GM12878 (cell line): ENCODE results near the gene SFXN5. TPM values are rescaled to one million over a fixed set of nuclear protein-coding genes. Genes with fewer than 3 reads are reported as not detected.

ENCODE experiments used
- ATAC-seq: fragments of 200-7000 bp; cut with Tn5 transposase; 3 replicates; pipeline ENCODE4 v1.9.1; 2020; ENCODE audit warnings: mild to moderate bottlenecking, moderate library complexity
- BruUV-seq: library from RNA; stranded (reverse); fragments of 400-500 nt; replicated peaks from 2 replicates; lab custom pipeline; 2021; lab: Mats Ljungman, UMichigan
- CTCF ChIA-PET: fragments of 300-600 bp; sonication (Branson Sonifier 250); formaldehyde crosslinking; extraction: SDS; loops from one replicate; lab custom pipeline; 2021; ENCODE audit warnings: inconsistent platforms; lab: Yijun Ruan, JAX
- POLR2A ChIA-PET: fragments of 350-600 bp; formaldehyde crosslinking; extraction: SDS; loops from one replicate; lab custom pipeline; 2021; ENCODE audit warnings: inconsistent platforms; lab: Charles Lee
- RAD21 ChIA-PET: fragments of 300-600 bp; sonication (Branson Sonifier 250); formaldehyde crosslinking; loops from one replicate; lab custom pipeline; 2023; ENCODE audit warnings: antibody characterized with exemption; ENCODE audit not compliant: unreplicated experiment; lab: Charles Lee
- SMC1A ChIA-PET: fragments of 300-600 bp; sonication (Branson Sonifier 250); formaldehyde crosslinking; loops from one replicate; lab custom pipeline; 2023; ENCODE audit not compliant: unreplicated experiment, uncharacterized antibody; lab: Charles Lee
- DNase-seq: peaks from one replicate; pipeline ENCODE4 v3.0.0-alpha.2; 2011; ENCODE audit warnings: low read depth, low spot score
- FAIRE-seq: peaks from 3 replicates; lab custom pipeline; 2011; peaks lifted over from hg19 to GRCh38; lab: Jason Lieb, UNC
- H2AFZ ChIP-seq: 2 replicates; pipeline ENCODE4 v1.6.0; 2011; ENCODE audit warnings: low read depth, low read length, control low read depth; ENCODE audit not compliant: control insufficient read depth
- H3K27ac ChIP-seq: 2 replicates; pipeline ENCODE4 v1.5.1; 2011; ENCODE audit warnings: control low read depth; ENCODE audit not compliant: control insufficient read depth, insufficient read depth
- H3K27me3 ChIP-seq, 2 experiments: replicated peaks in 1 of 2; 2 replicates each; pipeline versions ENCODE4 v1.6.0 to v1.6.1; 2011; ENCODE audit warnings: low read length in 1 of 2; ENCODE audit not compliant: control insufficient read depth in 2 of 2, insufficient read depth in 2 of 2
- H3K36me3 ChIP-seq, 2 experiments: 2 replicates each; pipeline ENCODE4 v1.5.1; 2011; ENCODE audit warnings: low read length in 1 of 2; ENCODE audit not compliant: control insufficient read depth in 2 of 2, insufficient read depth in 2 of 2
- H3K4me1 ChIP-seq: 2 replicates; pipeline ENCODE4 v1.6.1; 2011; ENCODE audit warnings: mild to moderate bottlenecking, low read length, moderate library complexity, mixed read lengths; ENCODE audit not compliant: control insufficient read depth, insufficient read depth
- H3K4me2 ChIP-seq: 2 replicates; pipeline ENCODE4 v1.6.0; 2011; ENCODE audit warnings: control low read depth; ENCODE audit not compliant: control insufficient read depth, insufficient read depth
- H3K4me3 ChIP-seq: fragments of 200-600 bp; sonication (generic); 2 replicates; pipeline ENCODE4 v1.5.1; 2016
- H3K79me2 ChIP-seq: 2 replicates; pipeline ENCODE4 v1.6.0; 2011; ENCODE audit warnings: low read length; ENCODE audit not compliant: control insufficient read depth, insufficient read depth
- H3K9ac ChIP-seq: 2 replicates; pipeline ENCODE4 v1.8.0; 2011; ENCODE audit warnings: low read length, control low read depth, mixed read lengths; ENCODE audit not compliant: control insufficient read depth, insufficient read depth
- H3K9me3 ChIP-seq: replicated peaks from 3 replicates; pipeline ENCODE4 v1.5.1; 2011; ENCODE audit warnings: mild to moderate bottlenecking, low read length; ENCODE audit not compliant: control insufficient read depth, insufficient read depth
- H4K20me1 ChIP-seq: 2 replicates; pipeline ENCODE4 v1.6.0; 2011; ENCODE audit not compliant: control insufficient read depth, insufficient read depth
- EZH2 ChIP-seq: IDR thresholded peaks from 2 replicates; pipeline ENCODE4 v1.6.1; 2012; ENCODE audit warnings: low read depth, mild to moderate bottlenecking, control low read depth, inconsistent platforms, low read length, borderline replicate concordance; ENCODE audit not compliant: control insufficient read depth
- GATAD2B ChIP-seq: fragments of 450-650 bp; conservative IDR thresholded peaks from 2 replicates; pipeline ENCODE4 v1.6.1; 2017; ENCODE audit warnings: low read depth, mild to moderate bottlenecking, moderate library complexity
- KLF5 ChIP-seq: fragments of 450-650 bp; IDR thresholded peaks from 2 replicates; pipeline ENCODE4 v1.6.1; 2014; ENCODE audit warnings: mild to moderate bottlenecking; ENCODE audit not compliant: partially characterized antibody
- NRF1 ChIP-seq: conservative IDR thresholded peaks from 2 replicates; pipeline ENCODE4 v1.6.1; 2011; ENCODE audit warnings: mild to moderate bottlenecking, low read depth, low read length, improper control_type of control experiment
- PAX8 ChIP-seq: fragments of 450-650 bp; IDR thresholded peaks from 2 replicates; pipeline ENCODE4 v1.6.1; 2017; ENCODE audit warnings: mild to moderate bottlenecking, moderate library complexity
- POU2F2 ChIP-seq: IDR thresholded peaks from 3 replicates; pipeline ENCODE4 v1.6.1; 2011; ENCODE audit warnings: low read depth, mild to moderate bottlenecking, low read length, borderline replicate concordance
- RAD21 ChIP-seq: IDR thresholded peaks from 2 replicates; pipeline ENCODE4 v1.6.1; 2011; ENCODE audit warnings: mild to moderate bottlenecking, low read depth, low read length, moderate library complexity; ENCODE audit not compliant: insufficient read depth
- RELA ChIP-seq: fragments of 450-650 bp; IDR thresholded peaks from 2 replicates; pipeline ENCODE4 v1.8.0; 2014; ENCODE audit warnings: borderline replicate concordance; ENCODE audit not compliant: partially characterized antibody
- RUNX3 ChIP-seq: IDR thresholded peaks from 2 replicates; pipeline ENCODE4 v1.6.1; 2012; ENCODE audit warnings: low read length, inconsistent platforms
- SIN3A ChIP-seq: IDR thresholded peaks from 2 replicates; pipeline ENCODE4 v1.6.1; 2012; ENCODE audit warnings: low read depth, low read length, improper control_type of control experiment
- SUPT20H ChIP-seq: IDR thresholded peaks from 2 replicates; pipeline ENCODE4 v1.6.1; 2011; ENCODE audit warnings: low read depth, mild to moderate bottlenecking, low read length, moderate library complexity, borderline replicate concordance; ENCODE audit not compliant: control insufficient read depth
- TBL1XR1 ChIP-seq: IDR thresholded peaks from 2 replicates; pipeline ENCODE4 v1.6.1; 2012; ENCODE audit warnings: low read depth, low read length, improper control_type of control experiment
- ZNF592 ChIP-seq: fragments of 450-650 bp; IDR thresholded peaks from 2 replicates; pipeline ENCODE4 v1.6.1; 2017; ENCODE audit warnings: mild to moderate bottlenecking, moderate library complexity
- WGBS: methylation state at CpG from one replicate; pipeline ENCODE4 v1.1.6; 2016; ENCODE audit warnings: low lambda C conversion rate; ENCODE audit not compliant: insufficient replicate concordance, insufficient coverage; ENCODE audit errors: missing lambda C conversion rate; 5-methylcytosine and 5-hydroxymethylcytosine counted together
- in situ Hi-C: fragments of 300-500 bp; cut with MboI; formaldehyde crosslinking; loops from 9 replicates; pipeline ENCODE4 v1.14.3; 2018; ENCODE audit warnings: mixed read lengths
- intact Hi-C: fragments of 100-400 bp; cut with micrococcal nuclease; formaldehyde crosslinking; loops from one replicate; pipeline ENCODE4 v1.14.2; 2022; ENCODE audit not compliant: unreplicated experiment
- polyA plus RNA-seq, 11 experiments: library from polyadenylated mRNA; depleted of rRNA in 4 of 11; unstranded in 6 of 11; stranded (reverse) in 5 of 11; fragments of >200 nt; fragmentation: Nextera tagmentation in 4 of 11; fragmentation: Illumina TruSeq in 1 of 11; extraction: Ambion mirVana in 4 of 11; extraction: Trizol in 1 of 11; gene quantifications; 1 replicate in 1 of 11; 2 replicates in 10 of 11; pipeline versions ENCODE4 v1.2.1 to v1.2.3, GENCODE V29; 2011 to 2016; ENCODE audit warnings: inconsistent platforms in 2 of 11, missing spikeins in 2 of 11, low read depth in 1 of 11
- total RNA-seq, 4 experiments: library from RNA; depleted of rRNA in 3 of 4; stranded (reverse); fragments of >200 nt in 3 of 4; fragmentation: Illumina TruSeq in 1 of 4; extraction: Trizol in 1 of 4; gene quantifications; 2 replicates each; pipeline versions ENCODE4 v1.2.1 to v1.2.3, GENCODE V29; 2013 to 2021

SFXN5 gene
- total and polyA plus RNA-seq, 10 of the 15 experiments (the other 5 are each of a cell fraction or from before 2014, with no cell fraction given): 3.3 to 15.9 (median 11.2) TPM

GRCh38 chr2:72949642-72950041 lies 121.9 kb downstream of the SFXN5 start:
- H3K9ac ChIP-seq: no peak overlapping the region
- H4K20me1 ChIP-seq: no peaks in the 10 kb centered on the region
- in situ Hi-C loops: no loop called here
- H3K4me1 ChIP-seq: no peaks in the 10 kb centered on the region
- no peak overlapping the region for H3K27ac ChIP-seq
- no peak for TF ChIP-seq ZNF592
- TF ChIP-seq TBL1XR1: no peak
- TF ChIP-seq NRF1: no peak
- TF ChIP-seq SUPT20H: no peak
- no peak for TF ChIP-seq RAD21
- no peak for TF ChIP-seq PAX8
- TF ChIP-seq POU2F2: no peak
- TF ChIP-seq RUNX3: no peak
- TF ChIP-seq RELA: no peak
- no peak for TF ChIP-seq EZH2
- no peak for TF ChIP-seq GATAD2B
- no peak for TF ChIP-seq SIN3A
- no peak for TF ChIP-seq KLF5
- no peaks in the 10 kb centered on the region for H3K27me3 ChIP-seq
- H3K79me2 ChIP-seq: no peaks in the 10 kb centered on the region
- intact Hi-C loops: no loop called here
- H3K9me3 ChIP-seq: no peaks in the 10 kb centered on the region
- H2AFZ ChIP-seq: no peak overlapping the region
- POLR2A ChIA-PET: no interaction called here
- RAD21 ChIA-PET: no interaction called here
- WGBS: 32% methylated on average over 4 of the region's 4 CpGs
- DNase-seq (no peak), FAIRE-seq (no peak), ATAC-seq (no peak)
- H3K4me3 ChIP-seq: no peak overlapping the region
- BruUV-seq: no TSS peak
- SMC1A ChIA-PET: interaction anchor here (0.9 kb wide), 1 partner anchor 24 kb away, joined by 3 read pairs; no protein-coding TSS in a partner anchor
- H3K36me3 ChIP-seq: no peaks in the 10 kb centered on the region
- CTCF ChIA-PET: interaction anchor here (1.7 kb wide), 1 partner anchor 24 kb away, joined by 5 read pairs; no protein-coding TSS in a partner anchor
- no peak overlapping the region for H3K4me2 ChIP-seq
